IPS-18a (cell line): ENCODE data around the gene CDH18.

ENCODE experiments used
- H3K27ac ChIP-seq: one replicate; pipeline ENCODE4 v1.5.1; 2013; ENCODE audit warnings: low read length
- H3K27me3 ChIP-seq: one replicate; pipeline ENCODE4 v1.6.1; 2013; ENCODE audit warnings: mild to moderate bottlenecking, low read length; ENCODE audit not compliant: control insufficient read depth, insufficient read depth
- H3K36me3 ChIP-seq: one replicate; pipeline ENCODE4 v1.6.1; 2013; ENCODE audit warnings: low read depth, low read length; ENCODE audit not compliant: control insufficient read depth
- H3K4me1 ChIP-seq: one replicate; pipeline ENCODE4 v1.6.1; 2013; ENCODE audit warnings: low read depth, low read length; ENCODE audit not compliant: control insufficient read depth
- H3K4me3 ChIP-seq: one replicate; pipeline ENCODE4 v1.5.1; 2013; ENCODE audit warnings: low read length
- H3K9ac ChIP-seq: one replicate; pipeline ENCODE4 v1.6.1; 2013; ENCODE audit warnings: mild to moderate bottlenecking, low read length, moderate library complexity
- H3K9me3 ChIP-seq: one replicate; pipeline ENCODE4 v1.6.1; 2013; ENCODE audit warnings: low read depth, low read length; ENCODE audit not compliant: control insufficient read depth

The CDH18 gene

GRCh38 chr5:19709403-19709802 lies 278.6 kb downstream of the CDH18 start:
- Histone ChIP-seq H3K9me3 (peaks cover 4% of the 10 kb centered on the region), H3K4me1 (no peaks in the 10 kb centered on the region)

DNA sequence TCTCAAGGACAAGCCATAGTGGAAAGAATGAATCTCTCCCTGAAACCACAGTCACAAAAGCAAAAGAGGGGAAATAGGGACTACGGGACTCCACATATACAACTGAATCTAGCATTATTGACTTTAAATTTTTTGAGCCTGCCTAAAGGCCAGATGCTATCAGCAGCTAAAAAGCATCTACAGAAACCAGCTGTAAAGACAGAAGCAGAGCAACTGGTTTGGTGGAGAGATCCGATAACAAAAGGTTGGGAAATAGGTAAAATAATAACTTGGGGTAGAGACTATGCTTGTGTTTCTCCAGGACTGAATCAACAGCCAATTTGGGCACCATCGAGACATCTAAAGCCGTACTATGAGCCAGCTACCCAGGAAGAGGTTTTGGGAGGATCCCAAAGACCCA lies 281.2 kb downstream of the CDH18 start:
- Histone ChIP-seq H3K27me3 (no peaks in the 10 kb centered on the region), H3K36me3 (no peaks in the 10 kb centered on the region), H3K4me3 (no peak overlapping the region)

More at GRCh38 chr5:19709403-19709802, 278.6 kb downstream of the CDH18 start:
- Histone ChIP-seq H3K9ac (no peak overlapping the region), H3K36me3 (no peaks in the 10 kb centered on the region), H3K27ac (no peak overlapping the region), H3K4me3 (no peak overlapping the region), H3K27me3 (no peaks in the 10 kb centered on the region)

GRCh38 chr5:19701731-19702130 lies 286.3 kb downstream of the CDH18 start:
- Histone ChIP-seq H3K36me3 (no peaks in the 10 kb centered on the region), H3K4me3 (no peak overlapping the region), H3K4me1 (no peaks in the 10 kb centered on the region), H3K27me3 (no peaks in the 10 kb centered on the region), H3K27ac (no peak overlapping the region), H3K9me3 (peaks cover 10% of the 10 kb centered on the region), H3K9ac (no peak overlapping the region)

More for the DNA sequence above, 281.2 kb downstream of the CDH18 start:
- Histone ChIP-seq H3K4me1 (no peaks in the 10 kb centered on the region), H3K27ac (no peak overlapping the region), H3K9ac (no peak overlapping the region), H3K9me3 (peaks cover 8% of the 10 kb centered on the region)

DNA sequence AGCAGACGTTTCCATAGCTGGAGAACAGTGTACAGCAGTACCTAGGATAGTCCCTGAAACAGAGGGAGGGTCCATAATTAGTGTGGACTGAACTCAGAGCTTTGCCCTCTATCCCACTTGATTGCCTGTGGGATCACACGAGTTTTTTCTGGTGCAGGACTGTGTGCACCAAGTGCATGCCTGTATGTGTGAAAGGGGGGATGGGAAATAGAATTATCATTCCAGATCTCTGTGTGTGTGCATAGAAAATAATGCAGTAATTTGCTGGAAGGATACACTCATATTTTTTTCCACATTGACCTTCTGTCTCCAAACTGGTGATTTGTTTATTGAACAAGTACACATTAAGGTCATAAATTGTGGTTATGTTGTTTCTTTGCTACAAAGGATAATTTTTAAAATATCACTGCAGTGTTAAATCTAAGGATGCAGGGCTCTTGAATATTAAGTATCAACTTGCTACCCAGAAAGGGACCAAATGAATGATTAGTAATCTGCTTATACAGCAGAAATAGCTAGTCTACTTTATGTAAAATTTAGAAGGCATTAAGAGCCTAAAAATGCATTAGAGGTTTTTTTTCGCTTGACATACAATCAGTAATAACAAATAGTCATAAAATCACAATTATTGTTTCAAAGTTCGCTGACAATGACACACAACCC lies 292.9 kb downstream of the CDH18 start:
- Histone ChIP-seq H3K36me3 (no peaks in the 10 kb centered on the region), H3K4me1 (peaks cover 12% of the 10 kb centered on the region), H3K27me3 (no peaks in the 10 kb centered on the region), H3K27ac (no peak overlapping the region), H3K9ac (no peak overlapping the region), H3K4me3 (no peak overlapping the region), H3K9me3 (no peaks in the 10 kb centered on the region)

DNA sequence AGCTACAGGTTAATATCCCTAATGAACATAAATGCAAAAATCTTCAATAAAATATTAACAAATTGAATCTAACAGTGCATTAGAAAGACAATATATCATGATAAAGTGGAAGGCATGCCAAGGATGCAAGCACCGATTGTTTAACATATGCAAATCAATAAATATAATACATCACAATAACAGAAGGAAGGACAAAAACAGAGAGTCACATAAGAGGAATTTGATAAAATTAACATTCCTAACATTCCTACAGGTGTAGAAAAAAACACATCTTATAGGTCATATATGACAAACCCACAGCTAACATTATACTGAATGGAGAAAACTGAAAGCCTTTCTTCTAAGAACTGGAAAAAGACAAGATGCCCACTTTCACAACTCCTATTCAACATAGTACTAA lies 297.0 kb downstream of the CDH18 start:
- peak overlapping the region; percentile 22 for H3K9ac ChIP-seq
- H3K36me3 ChIP-seq, result no peaks in the 10 kb centered on the region
- no peak overlapping the region for H3K4me3 ChIP-seq
- H3K4me1 ChIP-seq, result peaks cover 12% of the 10 kb centered on the region
- peaks cover 3% of the 10 kb centered on the region for H3K9me3 ChIP-seq
- no peaks in the 10 kb centered on the region for H3K27me3 ChIP-seq
- H3K27ac ChIP-seq, result peak overlapping the region; percentile 53

DNA sequence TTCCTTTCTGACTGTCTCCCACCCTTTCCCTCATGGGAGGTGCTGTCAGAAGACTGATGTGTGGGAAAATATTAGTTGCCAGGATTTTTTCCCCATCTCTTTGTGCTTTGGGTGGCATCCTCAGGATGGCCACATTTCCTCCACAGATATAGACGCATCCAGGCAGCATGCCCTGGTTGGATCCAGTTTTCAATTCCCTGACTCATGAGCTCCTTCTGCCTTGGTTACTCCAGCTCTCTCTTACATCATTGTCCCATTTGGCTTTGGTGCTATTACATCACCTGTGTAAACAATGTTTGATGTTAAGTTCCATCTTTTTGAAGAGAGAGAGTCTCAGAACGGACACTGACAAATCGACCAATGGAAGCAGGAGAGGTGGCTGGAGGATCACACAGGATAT lies 302.5 kb downstream of the CDH18 start:
- no peak overlapping the region for H3K9ac ChIP-seq
- peaks cover 3% of the 10 kb centered on the region for H3K4me1 ChIP-seq
- H3K27ac ChIP-seq, result no peak overlapping the region
- no peaks in the 10 kb centered on the region for H3K36me3 ChIP-seq
- no peak overlapping the region for H3K4me3 ChIP-seq
- peaks cover 3% of the 10 kb centered on the region for H3K9me3 ChIP-seq
- no peaks in the 10 kb centered on the region for H3K27me3 ChIP-seq

DNA sequence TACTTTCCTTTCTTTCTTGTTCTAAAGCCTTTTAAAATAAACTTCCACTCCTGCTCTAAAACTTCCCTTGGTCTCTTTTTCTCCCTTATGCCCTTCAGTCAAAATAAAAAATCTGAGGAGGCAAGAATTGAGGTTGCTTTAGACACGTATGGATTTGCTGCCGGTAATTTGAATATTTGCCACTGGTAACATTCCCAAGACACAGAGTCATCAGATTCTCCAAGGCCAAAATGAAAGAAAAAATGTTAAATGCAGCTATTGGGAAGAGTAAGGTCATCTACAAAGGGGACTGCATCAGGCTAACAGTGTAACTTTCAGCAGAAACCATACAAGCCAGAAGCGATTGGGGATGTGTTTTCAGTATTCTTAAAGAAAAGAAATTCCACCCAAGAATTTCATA lies 311.1 kb downstream of the CDH18 start:
- Histone ChIP-seq H3K4me3 (no peak overlapping the region), H3K27ac (no peak overlapping the region), H3K4me1 (no peaks in the 10 kb centered on the region)

GRCh38 chr5:19660679-19661078 lies 327.3 kb downstream of the CDH18 start:
- Histone ChIP-seq H3K27me3 (no peaks in the 10 kb centered on the region), H3K9ac (no peak overlapping the region), H3K9me3 (no peaks in the 10 kb centered on the region), H3K4me3 (no peak overlapping the region), H3K27ac (no peak overlapping the region), H3K4me1 (no peaks in the 10 kb centered on the region), H3K36me3 (no peaks in the 10 kb centered on the region)

More for the DNA sequence above, 311.1 kb downstream of the CDH18 start:
- no peaks in the 10 kb centered on the region for H3K27me3 ChIP-seq
- no peaks in the 10 kb centered on the region for H3K9me3 ChIP-seq
- H3K36me3 ChIP-seq, result no peaks in the 10 kb centered on the region
- no peak overlapping the region for H3K9ac ChIP-seq

DNA sequence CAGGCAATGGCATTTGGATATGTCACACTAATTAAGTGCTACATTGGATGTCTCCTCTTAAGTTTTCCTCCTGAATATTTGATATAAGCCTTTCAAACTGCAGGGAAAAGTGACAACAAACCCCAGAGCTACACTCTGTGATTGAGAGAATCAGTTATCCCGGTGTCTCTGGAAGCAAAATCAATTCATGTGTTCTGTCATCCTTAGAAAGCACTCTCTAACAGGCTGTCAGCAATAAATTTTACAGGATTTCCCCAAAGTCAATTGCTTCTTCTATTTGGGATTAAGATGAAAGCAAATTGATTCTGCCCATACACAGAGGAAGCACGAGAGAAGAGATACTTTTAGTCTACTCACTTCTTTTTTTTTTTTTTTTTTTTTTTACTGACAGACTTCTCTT lies 332.4 kb downstream of the CDH18 start:
- Histone ChIP-seq H3K4me3 (no peak overlapping the region), H3K9ac (no peak overlapping the region), H3K4me1 (no peaks in the 10 kb centered on the region), H3K9me3 (no peaks in the 10 kb centered on the region), H3K27ac (no peak overlapping the region), H3K36me3 (no peaks in the 10 kb centered on the region), H3K27me3 (no peaks in the 10 kb centered on the region)

GRCh38 chr5:19638461-19638860 lies 349.5 kb downstream of the CDH18 start:
- Histone ChIP-seq H3K27me3 (no peaks in the 10 kb centered on the region), H3K27ac (no peak overlapping the region), H3K9ac (no peak overlapping the region), H3K4me3 (no peak overlapping the region), H3K9me3 (no peaks in the 10 kb centered on the region), H3K4me1 (no peaks in the 10 kb centered on the region), H3K36me3 (no peaks in the 10 kb centered on the region)

DNA sequence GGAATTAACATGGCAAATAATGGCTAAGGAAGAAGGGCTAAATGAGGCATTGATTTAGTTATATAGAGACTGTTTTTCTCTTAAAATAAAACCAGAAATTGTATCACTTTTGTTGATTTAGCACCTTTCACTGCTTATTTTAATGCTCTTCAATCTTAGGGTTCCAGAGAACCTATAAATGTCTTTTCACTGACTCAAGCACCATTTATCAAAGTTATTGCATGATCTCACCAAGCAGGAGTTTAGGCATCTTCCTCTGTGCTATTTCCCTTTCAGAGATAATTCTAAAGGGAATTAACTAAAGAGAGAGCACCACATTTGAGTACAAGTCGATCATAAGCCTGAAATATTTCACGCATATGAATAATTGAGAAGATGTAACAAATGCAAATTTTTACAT lies 357.1 kb downstream of the CDH18 start:
- H3K27me3 ChIP-seq, result no peaks in the 10 kb centered on the region

DNA sequence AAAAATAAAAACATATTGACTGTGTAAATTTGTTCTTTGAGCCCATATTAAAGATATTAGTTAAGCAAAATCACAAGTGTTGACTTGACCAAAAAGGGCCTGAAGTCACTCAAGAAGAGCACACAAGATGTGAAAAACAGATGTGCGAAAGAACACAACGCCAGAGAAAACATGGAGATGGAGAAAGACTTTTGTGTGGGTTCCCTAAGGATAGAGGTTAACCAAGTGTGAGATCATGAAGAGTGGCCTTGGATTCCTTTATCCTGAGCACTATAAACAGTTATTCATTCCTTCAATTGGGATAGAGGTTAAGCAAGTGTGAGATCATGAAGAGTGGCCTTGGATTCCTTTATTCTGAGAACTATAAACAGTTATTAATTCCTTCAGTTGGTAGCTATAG lies 361.8 kb downstream of the CDH18 start:
- H3K4me3 ChIP-seq, result no peak overlapping the region
- no peaks in the 10 kb centered on the region for H3K4me1 ChIP-seq
- no peaks in the 10 kb centered on the region for H3K27me3 ChIP-seq

More for the DNA sequence above, 357.1 kb downstream of the CDH18 start:
- Histone ChIP-seq H3K4me3 (no peak overlapping the region), H3K9ac (no peak overlapping the region), H3K27ac (no peak overlapping the region), H3K4me1 (no peaks in the 10 kb centered on the region), H3K9me3 (no peaks in the 10 kb centered on the region), H3K36me3 (no peaks in the 10 kb centered on the region)

More for the DNA sequence above, 361.8 kb downstream of the CDH18 start:
- no peaks in the 10 kb centered on the region for H3K36me3 ChIP-seq
- H3K9ac ChIP-seq, result no peak overlapping the region
- H3K9me3 ChIP-seq, result no peaks in the 10 kb centered on the region
- no peak overlapping the region for H3K27ac ChIP-seq
